Pulmonary artery endothelial cell (primary cell): ENCODE data around the gene RAP1GAP2. TPM values are rescaled to one million over a fixed set of nuclear protein-coding genes. Genes with fewer than 3 reads are reported as not detected.
"Not testable (repeated sequence)": the region's sequence is repeated elsewhere in the genome, so short reads cannot be mapped to it uniquely, and the experiment has no call there.

Experiments used
- DNase-seq: peaks from one replicate; pipeline ENCODE4 v3.0.0-alpha.2; 2011; ENCODE audit warnings: low read depth, low spot score
- total RNA-seq: library from RNA; depleted of rRNA; stranded (reverse); fragments of >200 nt; gene quantifications from 2 replicates; pipeline ENCODE4 v1.2.3, GENCODE V29; 2014

Gene RAP1GAP2
- total RNA-seq, 1 donor from 2014 or later: 6.1 TPM

DNA sequence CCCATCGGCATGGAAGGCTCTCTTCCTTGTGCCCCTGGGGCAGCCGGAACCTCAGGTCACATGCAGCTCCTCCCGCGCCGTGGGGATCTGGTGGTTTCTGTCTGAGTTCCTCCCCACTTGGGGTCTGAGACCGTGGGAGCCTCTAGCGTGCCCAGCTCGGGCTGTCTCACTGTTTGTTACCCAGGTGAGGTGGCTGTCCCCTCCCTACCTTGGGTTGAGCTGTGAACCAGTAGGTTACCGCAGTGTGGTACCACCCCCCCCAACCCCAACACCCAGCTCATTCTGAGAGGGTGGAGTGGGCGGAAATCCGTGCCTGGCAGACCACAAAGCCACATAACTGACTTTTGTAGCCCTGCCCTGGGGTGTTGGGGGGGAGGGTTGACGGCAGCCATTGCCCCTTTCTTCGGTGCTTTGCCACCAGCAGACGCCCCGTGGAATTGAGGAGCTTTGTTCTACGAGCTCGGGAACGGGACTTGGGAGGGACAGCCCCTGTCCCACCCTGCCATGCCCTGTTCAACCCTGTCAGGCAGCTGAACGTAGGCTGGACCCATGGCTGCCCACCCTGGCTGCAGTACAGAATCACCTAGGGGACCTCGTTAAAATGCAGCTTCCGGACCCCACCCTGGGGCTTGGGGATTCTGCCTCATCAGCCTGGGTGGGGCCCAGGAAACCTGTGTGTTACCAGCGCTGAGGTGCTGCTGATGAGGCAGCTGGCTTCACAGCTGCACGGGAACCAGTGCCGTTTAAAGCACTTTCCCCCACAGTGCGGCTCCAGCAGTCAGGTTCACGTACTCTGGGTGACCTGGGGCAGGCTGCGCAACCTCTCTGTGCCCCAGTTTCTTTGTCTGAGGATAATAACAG, 18.5 kb downstream of the RAP1GAP2 start:
- DNase-seq: no peak

DNA sequence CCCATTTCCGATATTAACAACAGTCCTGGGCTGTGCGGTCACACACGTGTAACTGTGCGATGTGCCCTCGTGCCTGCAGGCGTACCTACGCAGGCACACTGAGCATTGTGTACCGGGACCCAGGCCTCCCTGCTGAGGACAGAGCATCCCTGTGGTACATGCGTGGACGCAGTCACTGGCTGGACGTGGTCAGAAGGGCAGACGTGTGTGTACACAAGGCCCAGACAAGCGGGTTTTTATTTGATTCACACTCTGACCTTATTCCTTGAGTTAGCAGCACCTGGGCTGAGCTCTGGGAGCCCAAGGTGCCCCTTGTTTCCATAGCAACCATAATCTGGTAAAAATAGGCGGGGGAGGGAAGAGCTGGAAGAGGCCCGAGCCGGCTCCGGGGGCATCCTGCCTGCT, 19.5 kb downstream of the RAP1GAP2 start:
- DNase-seq: no peak

DNA sequence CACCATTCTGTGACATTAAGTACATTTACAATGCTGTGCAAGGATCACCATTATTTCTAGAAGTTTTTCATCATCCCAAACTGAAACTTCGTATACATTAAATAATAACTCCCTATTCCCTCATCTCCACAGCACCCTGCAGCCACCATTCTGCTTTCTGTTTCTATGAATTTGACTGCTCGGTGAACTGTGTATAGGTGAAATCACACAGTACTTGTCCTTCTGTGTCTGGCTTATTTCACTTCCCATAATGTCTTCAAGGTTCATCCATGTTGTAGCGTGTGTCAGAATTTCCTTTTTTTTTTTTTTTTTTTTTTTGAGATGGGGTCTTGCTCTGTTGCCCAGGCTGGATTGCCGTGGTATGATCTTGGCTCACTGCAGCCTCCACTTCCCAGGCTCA, 20.4 kb downstream of the RAP1GAP2 start:
- DNase-seq: no peak

DNA sequence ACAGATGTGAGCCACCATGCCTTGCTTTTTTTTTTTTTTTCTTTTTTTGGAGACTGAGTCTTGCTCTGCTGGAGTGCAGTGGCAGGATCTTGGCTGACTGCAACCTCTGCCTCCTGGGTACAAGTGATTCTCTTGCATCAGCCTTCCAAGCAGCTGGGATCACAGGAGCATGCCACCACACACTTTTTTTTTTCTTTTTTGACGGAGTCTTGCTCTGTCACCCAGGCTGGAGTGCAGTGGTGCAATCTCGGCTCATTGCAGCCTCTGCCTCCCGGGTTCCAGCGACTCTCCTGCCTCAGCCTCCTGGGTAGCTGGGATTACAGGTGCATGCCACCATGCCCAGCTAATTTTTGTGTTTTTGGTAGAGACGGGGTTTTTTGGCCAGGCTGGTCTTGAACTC, 23.1 kb downstream of the RAP1GAP2 start:
- DNase-seq: not testable (repeated sequence)

DNA sequence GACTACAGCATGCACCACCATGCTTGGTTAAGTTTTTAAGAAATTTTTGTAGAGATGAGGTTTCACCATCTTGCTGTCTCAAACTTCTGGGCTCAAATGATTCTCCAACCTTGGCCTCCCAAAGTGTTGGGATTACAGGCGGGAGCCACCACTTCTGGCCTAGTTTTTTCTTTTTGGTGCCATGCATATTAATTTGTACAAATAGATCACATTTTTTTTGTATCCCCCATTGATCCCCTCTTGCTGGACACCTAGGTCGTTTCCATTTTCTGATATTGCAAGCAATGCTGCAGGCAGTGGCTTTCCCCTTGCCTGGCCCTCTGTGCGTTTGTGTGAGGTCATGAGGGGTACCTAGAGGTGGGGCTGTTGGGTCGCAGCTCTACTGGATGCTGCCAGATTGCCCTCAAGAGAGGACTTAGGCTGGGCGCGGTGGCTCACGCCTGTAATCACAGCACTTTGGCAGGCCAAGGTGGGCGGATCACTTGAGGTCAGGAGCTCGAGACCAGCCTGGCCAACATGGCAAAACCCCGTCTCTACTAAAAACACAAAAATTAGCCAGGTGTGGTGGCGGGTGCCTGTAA, 23.8 kb downstream of the RAP1GAP2 start:
- DNase-seq: no peak

DNA sequence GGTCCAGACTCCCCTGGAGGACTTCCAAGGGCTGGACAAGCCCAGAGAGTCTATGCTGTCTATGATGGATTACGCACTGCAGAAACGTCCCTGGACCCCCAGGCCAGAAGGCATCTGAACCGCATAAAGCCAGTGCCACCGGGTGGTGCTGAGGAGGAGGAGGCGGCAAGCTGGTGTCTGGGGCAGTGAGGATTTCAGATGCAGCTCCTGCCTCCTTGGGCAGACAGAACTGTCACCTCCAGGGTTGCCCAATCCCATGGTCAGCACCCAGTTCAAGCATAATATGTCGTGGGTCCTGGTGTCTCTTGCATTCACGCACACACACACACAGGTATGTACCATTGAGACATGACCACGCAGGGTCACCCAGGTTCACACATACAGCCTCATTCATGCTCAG, 25.6 kb downstream of the RAP1GAP2 start:
- no peak for DNase-seq

DNA sequence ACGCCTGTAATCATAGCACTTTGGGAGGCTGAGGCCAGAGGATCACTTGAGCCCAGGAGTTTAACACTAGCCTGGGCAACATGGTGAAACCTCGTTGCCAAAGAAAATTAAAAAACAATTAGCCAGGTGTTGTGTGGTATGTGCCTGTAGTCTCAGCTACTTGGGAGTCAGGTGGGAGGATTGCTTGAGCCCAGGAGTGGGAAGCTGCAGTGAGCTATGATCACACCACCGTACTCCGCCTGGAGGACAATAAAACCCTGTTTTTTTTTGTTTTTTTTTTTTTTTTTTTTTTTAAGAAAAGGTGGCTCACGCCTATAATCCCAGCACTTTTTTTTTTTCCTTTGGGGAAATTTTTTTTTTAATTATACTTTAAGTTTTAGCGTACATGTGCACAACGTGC, 26.1 kb downstream of the RAP1GAP2 start:
- DNase-seq: no peak

DNA sequence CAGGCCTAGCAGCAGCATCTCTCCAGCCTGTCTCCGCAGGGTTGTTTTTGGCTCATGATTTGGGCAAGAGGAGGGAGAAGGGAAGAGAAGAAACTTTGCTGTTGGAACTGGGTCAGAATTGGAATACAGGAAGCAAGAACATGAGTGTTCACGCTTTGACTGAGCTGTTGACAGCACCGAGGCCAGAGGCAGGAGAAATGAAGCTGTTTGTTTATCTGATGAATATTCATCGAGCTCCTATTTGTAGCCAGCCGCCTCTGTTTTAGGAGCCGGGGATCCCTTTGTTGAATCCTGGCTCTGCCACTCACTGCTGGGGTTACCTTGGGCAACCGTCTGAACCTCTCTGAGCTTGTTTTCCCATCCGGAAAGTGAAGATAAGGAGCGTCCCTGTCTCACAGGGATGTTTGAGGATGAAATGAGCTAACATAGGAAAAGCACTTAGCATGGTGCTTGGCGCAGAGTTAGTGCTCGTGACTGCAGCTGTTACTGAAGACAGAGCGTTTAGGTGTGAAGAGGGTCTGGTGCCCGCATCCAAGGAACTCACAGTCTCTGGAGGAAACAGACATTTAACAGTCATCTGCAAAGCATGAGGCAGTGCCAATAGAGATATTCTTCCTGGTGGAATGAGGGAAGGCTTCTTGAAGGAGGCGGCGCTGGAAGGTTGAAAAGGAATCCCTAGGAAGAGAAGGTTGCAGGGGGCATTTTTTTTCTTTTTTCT, 29.2 kb downstream of the RAP1GAP2 start:
- no peak for DNase-seq

DNA sequence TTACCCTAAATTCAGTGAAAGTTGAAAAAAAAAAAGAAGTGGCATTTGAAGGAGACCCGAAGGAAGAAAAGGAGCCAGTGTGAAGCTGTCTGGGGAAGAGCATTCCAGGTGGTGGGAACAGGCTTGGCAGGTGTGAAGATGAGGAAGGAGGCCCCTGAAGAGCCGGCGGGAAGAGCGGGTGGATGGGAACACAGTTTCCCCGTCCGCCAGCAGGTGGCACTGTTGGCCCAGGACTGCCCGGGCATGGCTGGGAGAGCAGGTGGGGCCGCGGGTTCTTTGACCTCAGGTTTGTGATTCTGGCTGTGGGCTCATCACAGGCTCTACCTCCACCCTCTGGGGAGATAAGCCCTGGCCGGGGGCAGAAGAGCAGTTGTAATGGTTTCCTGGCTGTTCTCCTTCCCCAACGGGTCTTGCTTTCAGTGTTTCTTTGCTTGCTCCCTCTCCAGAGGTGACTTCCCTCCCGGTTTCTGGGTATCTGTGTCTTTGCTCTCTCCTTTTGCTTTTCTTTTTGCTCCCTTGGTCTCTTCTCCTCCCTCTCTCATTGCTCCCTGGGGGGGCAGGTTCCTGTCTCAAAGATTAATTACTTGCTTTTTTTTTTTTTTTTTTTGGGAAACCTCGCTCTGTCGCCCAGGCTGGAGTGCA, 32.3 kb downstream of the RAP1GAP2 start:
- DNase-seq: no peak

DNA sequence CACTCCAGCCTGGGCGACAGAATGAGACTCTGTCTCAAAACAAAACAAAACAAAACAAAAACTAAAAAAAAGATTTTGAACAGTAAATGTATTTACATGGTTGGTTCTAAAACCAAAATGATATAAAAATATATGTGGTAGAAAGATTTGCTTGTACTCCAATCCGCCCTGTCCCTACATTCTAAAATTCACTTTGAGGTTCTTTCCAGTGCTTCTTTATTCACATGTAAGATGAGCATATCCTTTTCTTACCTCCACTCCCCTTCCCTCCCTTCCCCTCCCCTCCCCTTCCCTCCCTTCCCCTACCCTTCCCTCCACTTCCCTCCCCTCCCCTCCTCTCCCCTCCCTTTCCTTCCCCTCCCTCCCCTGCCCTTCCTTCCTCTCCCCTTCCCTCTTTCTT, 34.4 kb downstream of the RAP1GAP2 start:
- DNase-seq: no peak

DNA sequence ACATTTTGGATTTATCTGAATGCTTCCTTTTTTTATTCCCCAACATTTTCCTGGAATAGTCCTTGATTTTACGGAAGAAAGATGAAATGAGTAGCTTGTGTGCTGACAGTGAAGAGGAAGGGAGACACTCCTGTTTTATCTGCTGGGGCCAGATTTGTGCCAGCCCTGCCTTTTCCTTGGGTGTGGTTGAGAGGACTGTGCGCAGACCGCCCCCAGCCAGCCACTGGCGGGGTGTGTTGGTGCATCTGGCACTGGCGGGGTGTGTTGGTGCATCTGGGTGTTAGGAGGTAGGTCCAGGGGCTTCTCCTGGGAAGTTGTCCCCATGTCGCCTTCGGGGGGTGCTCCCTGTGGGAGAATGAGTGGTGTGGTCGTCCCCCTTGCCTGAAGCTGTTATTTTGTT, 39.5 kb downstream of the RAP1GAP2 start:
- no peak for DNase-seq

DNA sequence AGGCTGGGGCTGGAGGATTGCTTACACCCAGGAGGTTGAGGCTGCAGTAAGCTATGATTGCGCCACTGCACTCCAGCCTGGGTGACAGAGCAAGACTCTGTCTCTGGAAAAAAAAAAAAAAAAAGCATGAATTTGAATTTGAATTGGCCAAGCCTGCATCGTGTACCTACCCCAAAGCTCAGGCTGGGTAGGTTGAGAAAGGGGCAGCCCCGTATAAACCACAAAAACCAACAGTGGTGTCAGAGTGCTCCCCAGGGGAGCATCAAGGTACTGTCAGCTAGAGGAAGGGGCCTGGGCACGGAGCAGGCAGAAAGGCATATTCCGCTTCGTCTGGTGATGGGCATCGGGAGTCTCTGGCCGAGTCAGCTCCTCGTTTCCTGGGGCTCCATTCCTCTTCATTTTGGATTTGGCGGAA, 40.9 kb downstream of the RAP1GAP2 start:
- DNase-seq: no peak

DNA sequence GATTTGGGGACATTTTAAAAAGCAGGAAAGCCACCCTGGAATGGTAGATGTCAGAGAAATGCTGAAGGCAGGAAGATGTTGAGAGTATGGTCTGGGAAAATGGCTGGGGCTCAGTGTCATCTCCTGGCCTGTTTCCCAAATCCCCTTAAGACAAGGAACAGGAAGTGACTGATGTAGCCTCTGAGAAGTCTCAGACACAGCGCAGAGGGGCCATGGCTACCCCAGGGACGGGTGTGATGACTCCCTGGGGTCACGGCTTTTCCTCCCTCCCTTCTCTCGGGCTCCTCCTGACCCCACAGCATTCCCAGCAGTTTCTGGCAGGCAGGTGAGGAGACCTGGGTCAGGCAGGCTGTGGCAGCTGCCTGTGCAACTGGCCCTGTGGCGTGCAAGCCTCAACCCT, 45.4 kb downstream of the RAP1GAP2 start:
- DNase-seq: no peak

DNA sequence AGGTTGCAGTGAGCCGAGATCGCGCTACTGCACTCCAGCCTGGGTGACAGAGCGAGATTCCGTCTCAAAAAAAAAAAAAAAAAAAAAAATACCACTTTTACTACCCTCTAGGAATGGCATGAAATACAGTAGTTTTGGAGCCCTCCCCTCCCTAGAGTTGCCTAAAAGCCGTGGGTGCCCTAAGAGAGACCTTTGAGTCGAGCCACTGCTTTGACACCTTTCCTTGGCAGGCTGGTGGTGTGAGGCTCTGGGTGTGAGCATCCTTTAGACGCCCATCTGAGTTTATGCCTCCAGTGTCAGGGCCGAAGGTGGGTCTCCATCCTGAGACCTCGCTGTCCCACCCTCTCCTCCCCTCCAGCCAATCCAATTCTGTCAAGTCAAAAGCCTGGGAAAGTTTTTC, 46.2 kb downstream of the RAP1GAP2 start:
- no peak for DNase-seq

DNA sequence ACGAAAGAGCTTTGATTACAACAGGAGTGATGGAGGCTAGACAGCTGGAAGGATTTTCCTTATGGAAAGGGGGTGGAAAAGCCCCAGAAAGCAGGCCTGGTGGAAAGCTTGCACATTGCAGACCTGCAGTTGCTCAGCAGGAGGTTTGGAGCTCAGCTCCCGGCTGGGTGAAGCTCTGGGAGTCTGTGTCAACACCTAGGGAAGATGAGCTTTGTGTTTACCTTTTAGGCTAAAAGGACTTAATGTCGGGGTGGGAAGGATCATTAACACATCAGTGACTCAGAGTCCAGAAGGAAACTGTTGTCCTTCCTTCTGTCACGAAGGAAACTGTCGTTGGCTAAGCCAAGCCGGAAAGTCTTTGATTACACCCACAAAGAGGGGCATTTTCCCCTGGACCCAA, 48.2 kb downstream of the RAP1GAP2 start:
- no peak for DNase-seq

DNA sequence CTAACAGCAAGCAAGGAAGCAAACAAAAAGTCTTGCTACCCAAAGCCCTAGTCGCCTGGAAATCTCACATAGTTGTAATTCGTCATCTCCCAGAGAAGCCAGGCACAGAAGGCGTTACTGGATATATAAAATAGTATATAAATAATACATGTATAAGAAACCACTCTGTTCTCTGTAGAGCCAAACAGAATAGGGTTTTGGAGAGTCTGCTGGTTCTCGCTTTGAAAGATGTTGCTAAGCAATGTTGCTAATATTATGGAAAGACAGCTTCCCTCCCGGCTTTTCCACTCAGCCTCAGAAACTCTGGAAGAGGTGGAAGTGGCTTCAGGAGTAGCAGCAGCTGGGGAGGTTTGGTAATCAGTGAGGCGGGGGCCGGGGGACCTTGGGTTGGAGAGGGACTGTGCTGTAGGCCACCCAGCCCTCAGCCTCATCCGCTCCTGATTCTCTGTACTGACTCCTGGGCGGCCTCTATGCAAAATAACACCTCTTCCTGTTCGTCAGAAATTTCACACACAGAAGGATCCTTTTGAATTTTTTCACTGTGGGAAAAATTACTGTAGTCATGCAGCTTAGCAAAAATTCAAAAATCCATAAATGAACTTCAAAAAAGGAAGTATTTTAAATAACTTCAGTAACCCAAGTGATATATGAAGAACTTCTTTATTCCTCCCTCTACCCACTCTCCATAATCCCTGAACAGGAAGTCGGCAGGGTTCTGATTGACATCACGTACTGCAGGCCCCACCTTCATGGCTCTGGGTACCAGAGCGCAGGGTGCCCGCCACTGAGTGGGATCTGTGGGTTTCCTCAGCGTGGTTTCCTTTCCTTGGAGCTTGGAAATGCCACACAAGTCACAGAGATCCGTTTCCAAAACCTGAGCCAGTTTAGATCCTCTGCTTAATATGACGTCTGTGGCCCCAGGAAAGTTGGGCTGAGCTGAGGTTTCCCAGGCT, 51.4 kb downstream of the RAP1GAP2 start:
- DNase-seq: no peak

DNA sequence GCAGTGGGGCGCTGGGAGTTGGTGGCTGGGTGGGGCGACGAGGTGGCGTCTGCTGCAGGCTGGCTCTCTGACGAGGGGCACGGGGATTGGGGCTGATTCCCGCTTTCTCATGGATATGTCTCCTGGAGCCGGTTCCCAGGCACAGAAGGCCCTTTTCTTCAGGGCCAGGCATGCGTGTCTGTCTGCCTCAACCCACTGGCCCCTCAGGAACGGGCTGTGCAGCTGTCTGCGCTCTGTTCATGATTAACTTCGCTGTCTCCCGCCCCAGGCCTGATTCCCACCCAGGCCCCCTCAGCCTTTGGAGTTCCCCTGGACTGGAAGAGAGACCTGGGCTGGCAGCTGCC, 53.1 kb downstream of the RAP1GAP2 start:
- DNase-seq: no peak

DNA sequence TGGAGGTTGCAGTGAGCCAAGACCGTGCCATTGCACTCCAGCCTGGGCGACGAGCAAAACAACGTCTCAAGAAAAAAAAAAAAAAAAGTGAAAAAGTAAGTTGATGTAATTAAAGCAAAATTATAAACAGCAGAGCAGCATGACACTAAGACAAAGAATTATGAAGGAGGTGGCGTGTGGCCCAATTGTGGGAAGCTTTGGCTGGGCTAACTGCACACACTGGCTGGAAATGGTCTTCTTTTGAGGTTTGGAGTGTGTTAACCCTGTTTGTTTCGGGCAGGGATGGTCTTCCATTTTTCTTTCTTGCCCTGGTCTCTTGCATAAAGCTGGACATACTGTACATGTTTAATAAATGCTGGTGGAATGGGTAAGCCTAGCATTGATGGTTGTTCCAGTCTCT, 54.8 kb downstream of the RAP1GAP2 start:
- DNase-seq: no peak

DNA sequence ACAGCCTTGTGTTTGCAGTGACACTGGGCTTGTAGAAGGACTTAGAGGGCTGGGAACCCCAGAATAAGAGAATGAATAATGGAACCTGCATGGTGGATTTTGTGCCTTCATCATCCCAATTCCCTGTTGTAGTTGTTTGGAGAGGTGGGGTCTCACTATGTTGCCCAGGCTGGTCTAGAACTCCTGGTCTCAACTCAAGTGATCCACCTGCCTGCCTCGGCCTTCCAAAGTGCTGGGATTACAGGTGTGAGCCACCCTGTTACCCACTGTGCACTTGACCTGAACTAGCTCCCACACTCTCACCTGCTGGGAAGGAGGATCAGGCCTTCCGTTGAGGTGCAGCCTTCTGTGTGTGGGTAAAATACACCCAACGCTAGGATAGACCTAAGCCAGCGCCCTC, 55.4 kb downstream of the RAP1GAP2 start:
- DNase-seq: no peak

DNA sequence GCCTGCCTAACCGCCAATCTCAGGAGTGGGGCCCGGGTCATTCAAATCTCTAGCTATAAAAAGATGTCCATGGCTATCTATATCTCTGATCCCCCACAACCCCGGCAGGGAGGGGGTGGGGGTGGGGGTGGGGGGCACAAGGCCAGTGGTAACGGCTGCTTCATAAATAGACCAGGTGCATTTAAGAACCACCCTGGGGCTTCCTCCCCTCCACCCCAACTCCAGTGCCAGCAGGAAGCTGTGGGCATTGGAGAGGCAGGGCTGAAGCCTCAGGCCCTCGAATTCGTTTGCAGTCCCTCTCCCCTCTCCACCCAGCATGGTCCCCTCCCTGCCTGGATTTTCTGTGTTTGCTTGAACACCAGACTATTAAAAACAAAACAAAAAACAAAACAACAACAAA, 56.0 kb downstream of the RAP1GAP2 start:
- no peak for DNase-seq

DNA sequence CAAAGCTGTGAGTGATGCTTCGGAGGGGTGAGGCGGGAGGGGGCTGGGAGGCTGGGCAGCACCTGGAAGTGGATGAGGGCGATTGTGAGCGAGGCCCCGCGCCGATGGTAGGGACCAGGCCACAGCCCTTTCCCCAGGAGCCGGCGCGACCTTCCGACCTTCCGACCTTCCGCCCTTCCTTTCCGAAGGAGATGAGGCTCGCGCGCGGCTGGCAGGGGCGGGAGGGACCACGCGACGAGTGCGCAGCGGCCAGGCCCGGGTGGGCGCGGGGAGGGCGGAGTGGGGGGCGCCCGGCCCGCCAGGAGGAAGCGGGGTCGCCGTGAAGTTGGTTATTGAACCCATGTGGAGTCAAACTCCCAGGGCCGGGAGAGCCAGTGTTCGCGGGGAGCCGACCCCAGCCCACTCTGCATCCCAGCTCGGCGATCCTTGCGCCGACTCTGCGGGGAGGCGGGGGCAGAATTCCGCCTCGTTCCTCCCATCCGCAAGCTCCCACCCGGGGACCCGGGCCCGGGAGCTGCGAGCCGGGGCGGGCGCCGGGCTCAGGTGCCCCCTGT, 56.6 kb downstream of the RAP1GAP2 start:
- no peak for DNase-seq
